ENCODE data around the gene SMCO2. TPM values are rescaled to one million over a fixed set of nuclear protein-coding genes. Genes with fewer than 3 reads are reported as not detected.

Gene SMCO2
- total and polyA plus RNA-seq, 2 of the 4 experiments (the other 2 are of a cell fraction): 0.19 TPM; not detected in 1

DNA sequence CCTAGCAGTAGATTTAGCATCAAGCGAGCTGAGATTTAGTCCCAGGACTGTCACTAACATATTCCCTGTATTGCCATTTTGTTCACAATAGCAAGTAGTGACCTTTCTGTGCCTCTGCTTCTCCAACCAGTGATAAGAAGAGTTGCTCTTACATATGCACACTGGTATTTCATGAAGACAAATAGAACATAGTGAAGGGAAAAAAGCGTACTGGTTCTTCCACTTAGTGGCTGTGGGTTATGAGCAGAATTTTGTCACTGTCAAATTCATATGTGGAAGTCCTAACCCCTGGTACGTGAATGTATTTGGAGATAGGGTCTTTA, 65.1 kb downstream of the SMCO2 start:
- DNase-seq (no peak), ATAC-seq (ENCODE audit: low read depth) (no peak)
- H3K23ac ChIP-seq (ENCODE audit: low read depth, low read length): no peak overlapping the region
- H3K4ac ChIP-seq (ENCODE audit: low read depth, low read length): no peak overlapping the region
- H2BK15ac ChIP-seq (ENCODE audit: low read depth, low read length): no peak overlapping the region
- H2BK20ac ChIP-seq (ENCODE audit: low read depth, low read length): no peak overlapping the region; the same call in 1 of the 2 replicates
- no peak overlapping the region for H3K27ac ChIP-seq (ENCODE audit: insufficient read depth, low read length)
- intact Hi-C loops (cut with micrococcal nuclease) (no loop called here), dilution Hi-C loops (cut with HindIII; ENCODE audit: low sequenced_read_pairs, unreplicated experiment) (no loop called here), in situ Hi-C loops (cut with MboI; ENCODE audit: low sequenced_read_pairs) (no loop called here)
- H3K36me3 ChIP-seq (ENCODE audit: control insufficient read depth, insufficient read depth, low read length): no peaks in the 10 kb centered on the region
- ChIA-PET POLR2A (ENCODE audit: unreplicated experiment) (no interaction called here), CTCF (no interaction called here)
- H3K9me1 ChIP-seq (ENCODE audit: insufficient read depth, low read length): 0 out of 2 replicates have a peak, but pooled peaks cover 2% of the 10 kb centered on the region
- no peak overlapping the region for H3K56ac ChIP-seq (ENCODE audit: extremely low read depth, insufficient read depth, low read length)
- no peaks in the 10 kb centered on the region for H3K27me3 ChIP-seq (ENCODE audit: control insufficient read depth, insufficient read depth, low read length)
- no peak overlapping the region; the same call in 1 of the 2 replicates for H3K18ac ChIP-seq (ENCODE audit: low read depth, low read length)
- no peaks in the 10 kb centered on the region for H3K79me1 ChIP-seq (ENCODE audit: low read depth in 1 of 2, low read length in 2 of 2)
- no peak overlapping the region for H3K4me3 ChIP-seq (ENCODE audit: insufficient read depth, low read depth, low read length)
- H3K9me3 ChIP-seq (ENCODE audit: control insufficient read depth, insufficient read depth, low read length): peaks cover 1% of the 10 kb centered on the region; the same call in 1 of the 2 replicates
- H3K4me2 ChIP-seq (ENCODE audit: low read depth, low read length): peak overlapping the region; percentile 65
- H3K9ac ChIP-seq (ENCODE audit: low read depth, low read length): no peak overlapping the region
- no peak overlapping the region for H4K5ac ChIP-seq (ENCODE audit: low read depth, low read length)
- no peak overlapping the region for H4K8ac ChIP-seq (ENCODE audit: low read depth in 2 of 2, low read length in 2 of 2)
- H2BK5ac ChIP-seq (ENCODE audit: low read depth, low read length, poor library complexity, severe bottlenecking): no peak overlapping the region
- H2AFZ ChIP-seq (replicated peaks; ENCODE audit: low read length, poor library complexity): no peak overlapping the region
- no CpG with 5 or more reads among the region's 3 CpGs for WGBS, 2 experiments (ENCODE audit: extremely low coverage in 2 of 2, insufficient read length in 1 of 2)
- H2BK120ac ChIP-seq (ENCODE audit: low read depth, low read length): no peak overlapping the region
- no peak for TF ChIP-seq ELK1 (IDR thresholded peaks at IDR 0.05; ENCODE audit: borderline replicate concordance, low read depth, low read length)
- no peak for TF ChIP-seq USF2 (IDR thresholded peaks at IDR 0.05; ENCODE audit: low read depth, low read length)
- no peak for TF ChIP-seq BHLHE40 (IDR thresholded peaks at IDR 0.05; ENCODE audit: low read depth, low read length)
- no peak for TF ChIP-seq RAD21 (IDR thresholded peaks at IDR 0.05; ENCODE audit: low read length)
- TF ChIP-seq MAFK (IDR thresholded peaks at IDR 0.05; ENCODE audit: low read depth, low read length): no peak
- no peak for TF ChIP-seq FOS (IDR thresholded peaks at IDR 0.05; ENCODE audit: low read depth, low read length)
- TF ChIP-seq CHD1 (IDR thresholded peaks at IDR 0.05; ENCODE audit: low read depth, low read length): no peak
- no peak for TF ChIP-seq SMC3 (IDR thresholded peaks at IDR 0.05; ENCODE audit: low read depth, low read length)
- no peak for TF ChIP-seq CEBPB (IDR thresholded peaks at IDR 0.05; ENCODE audit: low read depth, low read length)
- TF ChIP-seq POLR2A (IDR thresholded peaks at IDR 0.05; ENCODE audit: low read depth, low read length): no peak
- TF ChIP-seq MXI1 (IDR thresholded peaks at IDR 0.05; ENCODE audit: borderline replicate concordance, low read depth, low read length): no peak
- TF ChIP-seq RCOR1 (IDR thresholded peaks at IDR 0.05; ENCODE audit: insufficient replicate concordance, low read length): no peak
- TF ChIP-seq MAZ (IDR thresholded peaks at IDR 0.05; ENCODE audit: borderline replicate concordance, low read depth, low read length): no peak
- no peak for TF ChIP-seq CTCF (conservative IDR thresholded peaks at IDR 0.05; ENCODE audit: low read depth, low read length)
- no peak for TF ChIP-seq RFX5 (IDR thresholded peaks at IDR 0.05; ENCODE audit: low read depth, low read length)
- no peak for TF ChIP-seq NFE2L2 (IDR thresholded peaks at IDR 0.05; ENCODE audit: low read depth, low read length)
- BruUV-seq (replicated peaks): no TSS peak
- no peaks in the 10 kb centered on the region for H4K20me1 ChIP-seq (ENCODE audit: insufficient read depth, low read length)
- H3K14ac ChIP-seq (replicated peaks; ENCODE audit: low read depth, low read length): 0 out of 2 replicates have a peak overlapping the region, but pooled peaks have one; percentile 23
- no peak overlapping the region for H4K91ac ChIP-seq (ENCODE audit: insufficient read depth, low read depth, low read length)
- no peak overlapping the region for H2AK5ac ChIP-seq (ENCODE audit: low read depth, low read length)
- H2AK9ac ChIP-seq (replicated peaks; ENCODE audit: low read depth, low read length, poor library complexity): no peak overlapping the region
- peaks cover 3% of the 10 kb centered on the region for H3K4me1 ChIP-seq (ENCODE audit: control insufficient read depth, insufficient read depth, low read length)
